HG03097 (cell line): ENCODE results near the gene SRGAP1.
"Not testable (repeated sequence)": the region's sequence is repeated elsewhere in the genome, so short reads cannot be mapped to it uniquely, and the experiment has no call there.

Source experiments
- ATAC-seq: cut with Tn5 transposase; IDR thresholded peaks from one replicate; pipeline ENCODE4 v1.9.1; 2021; ENCODE audit not compliant: unreplicated experiment, low FRiP score

Gene SRGAP1

GRCh38 chr12:64142784-64143183 lies 298.3 kb downstream of the SRGAP1 start:
- no peak for ATAC-seq

GRCh38 chr12:64145226-64145625 lies 300.7 kb downstream of the SRGAP1 start:
- ATAC-seq, result no peak

GRCh38 chr12:64147011-64147631 lies 302.6 kb downstream of the SRGAP1 start:
- ATAC-seq, result no peak

- ATAC-seq, result no peak
Observed at GRCh38 chr12:64147875-64148274, 303.4 kb downstream of the SRGAP1 start.

- ATAC-seq, result no peak
Observed at GRCh38 chr12:64154677-64155076, 310.2 kb downstream of the SRGAP1 start.

- no peak for ATAC-seq
Observed at GRCh38 chr12:64157110-64157509, 312.6 kb downstream of the SRGAP1 start.

GRCh38 chr12:64160021-64160710 lies 315.7 kb downstream of the SRGAP1 start:
- ATAC-seq, result no peak

- ATAC-seq, result no peak
Observed at GRCh38 chr12:64160711-64161060, 316.2 kb downstream of the SRGAP1 start.

GRCh38 chr12:64166606-64167005 lies 322.1 kb downstream of the SRGAP1 start:
- ATAC-seq, result not testable (repeated sequence)

- not testable (repeated sequence) for ATAC-seq
Observed at GRCh38 chr12:64167041-64167440, 322.5 kb downstream of the SRGAP1 start.

GRCh38 chr12:64170024-64170423 lies 325.5 kb downstream of the SRGAP1 start:
- ATAC-seq, result no peak

- no peak for ATAC-seq
Observed at GRCh38 chr12:64170730-64171129, 326.2 kb downstream of the SRGAP1 start.

GRCh38 chr12:64171715-64172114 lies 327.2 kb downstream of the SRGAP1 start:
- no peak for ATAC-seq

- no peak for ATAC-seq
Observed at GRCh38 chr12:64172143-64172970, 327.9 kb downstream of the SRGAP1 start.

GRCh38 chr12:64173456-64173855 lies 329.0 kb downstream of the SRGAP1 start:
- ATAC-seq, result no peak

GRCh38 chr12:64175254-64175945 lies 330.9 kb downstream of the SRGAP1 start:
- no peak for ATAC-seq

GRCh38 chr12:64177001-64177400 lies 332.5 kb downstream of the SRGAP1 start:
- ATAC-seq, result no peak

GRCh38 chr12:64178122-64178521 lies 333.6 kb downstream of the SRGAP1 start:
- no peak for ATAC-seq

GRCh38 chr12:64180951-64181350 lies 336.5 kb downstream of the SRGAP1 start:
- ATAC-seq, result no peak

- no peak for ATAC-seq
Observed at GRCh38 chr12:64181430-64182291, 337.2 kb downstream of the SRGAP1 start.
